Ascending aorta (tissue), 2 donors: ENCODE data around the gene TTC3. TPM values are rescaled to one million over a fixed set of nuclear protein-coding genes. Genes with fewer than 3 reads are reported as not detected.

Source experiments
- DNase-seq, 2 donors: peaks; one replicate each; pipeline ENCODE4 v3.0.0-alpha.2; 2019; ENCODE audit warnings: low spot score in 2 of 2
- H3K27ac ChIP-seq, 2 donors: fragments of 200-600 bp; sonication (generic); one replicate each; pipeline ENCODE4 v1.5.1; 2016 to 2017; ENCODE audit warnings: mild to moderate bottlenecking in 1 of 2
- H3K27me3 ChIP-seq: fragments of 200-600 bp; sonication (generic); one replicate; pipeline ENCODE4 v1.5.1; 2017
- H3K36me3 ChIP-seq, 2 donors: fragments of 200-600 bp; sonication (generic); one replicate each; pipeline ENCODE4 v1.5.1; 2016
- H3K4me1 ChIP-seq, 2 donors: fragments of 200-600 bp; sonication (generic); one replicate each; pipeline ENCODE4 v1.5.1; 2016 to 2017; ENCODE audit warnings: mild to moderate bottlenecking in 1 of 2
- H3K4me3 ChIP-seq, 2 donors: fragments of 200-600 bp; sonication (generic); one replicate each; pipeline ENCODE4 v1.5.1; 2016 to 2017; ENCODE audit warnings: mild to moderate bottlenecking in 1 of 2
- H3K9me3 ChIP-seq, 2 donors: fragments of 200-600 bp; sonication (generic); one replicate each; pipeline ENCODE4 v1.5.1; 2016
- CTCF ChIP-seq, 3 experiments: fragments of 200-600 bp in 2 of 3; fragments of 450-650 bp in 1 of 3; sonication (generic) in 2 of 3; IDR thresholded peaks; one replicate each; pipeline ENCODE4 v1.5.1; 2016 to 2019; ENCODE audit warnings: antibody characterized with exemption in 3 of 3, mild to moderate bottlenecking in 1 of 3, moderate library complexity in 1 of 3
- intact Hi-C: fragments of 100-400 bp; cut with DNase I; formaldehyde crosslinking; loops from one replicate; pipeline ENCODE4 v1.15.1; 2023
- total RNA-seq: library from RNA; depleted of rRNA; stranded (reverse); fragments of >200 nt; gene quantifications from one replicate; pipeline ENCODE4 v1.1.0, GENCODE V29; 2016

The TTC3 gene
- total RNA-seq, 1 donor from 2014 or later, result 70.7 TPM

- Histone ChIP-seq H3K27me3 (no peaks in the 10 kb centered on the region), H3K27ac (no peak overlapping the region), H3K9me3 (no peaks in the 10 kb centered on the region), H3K4me1 (no peaks in the 10 kb centered on the region), H3K4me3 (no peak overlapping the region), H3K36me3 (peaks cover 2 to 10% of the 10 kb centered on the region in 2 donors)
- intact Hi-C loops, result no loop called here
- DNase-seq, result no peak
- TF ChIP-seq CTCF (IDR thresholded peaks at IDR 0.05), result no peak
These were observed 11.0 kb upstream of the TTC3 start for GRCh38 chr21:37061926-37062592.

GRCh38 chr21:37062593-37062935 lies 10.5 kb upstream of the TTC3 start:
- DNase-seq, result no peak
- H3K9me3 ChIP-seq, result no peaks in the 10 kb centered on the region
- intact Hi-C loops, result no loop called here
- no peak overlapping the region for H3K4me3 ChIP-seq
- no peaks in the 10 kb centered on the region for H3K4me1 ChIP-seq
- H3K36me3 ChIP-seq, result peaks cover 3 to 10% of the 10 kb centered on the region in 2 donors
- H3K27me3 ChIP-seq, result no peaks in the 10 kb centered on the region
- no peak for TF ChIP-seq CTCF (IDR thresholded peaks at IDR 0.05)
- no peak overlapping the region for H3K27ac ChIP-seq

GRCh38 chr21:37063433-37063832 lies 9.6 kb upstream of the TTC3 start:
- no peaks in the 10 kb centered on the region for H3K4me1 ChIP-seq
- H3K27me3 ChIP-seq, result no peaks in the 10 kb centered on the region
- DNase-seq, result no peak
- no peak for TF ChIP-seq CTCF (IDR thresholded peaks at IDR 0.05)
- no peaks in the 10 kb centered on the region for H3K9me3 ChIP-seq
- no peak overlapping the region for H3K4me3 ChIP-seq
- peaks cover 3 to 11% of the 10 kb centered on the region in 2 donors for H3K36me3 ChIP-seq
- no peak overlapping the region for H3K27ac ChIP-seq
- intact Hi-C loops, result no loop called here

- intact Hi-C loops, result no loop called here
- Histone ChIP-seq H3K36me3 (peaks cover 3 to 18% of the 10 kb centered on the region in 2 donors), H3K9me3 (no peaks in the 10 kb centered on the region), H3K27me3 (no peaks in the 10 kb centered on the region), H3K4me3 (no peak overlapping the region), H3K4me1 (no peaks in the 10 kb centered on the region), H3K27ac (no peak overlapping the region)
- no peak for TF ChIP-seq CTCF (IDR thresholded peaks at IDR 0.05)
- no peak for DNase-seq
These were observed 8.2 kb upstream of the TTC3 start for GRCh38 chr21:37064841-37065240.

- Histone ChIP-seq H3K9me3 (no peaks in the 10 kb centered on the region), H3K36me3 (peaks cover 3 to 18% of the 10 kb centered on the region in 2 donors), H3K4me1 (no peaks in the 10 kb centered on the region), H3K27me3 (no peaks in the 10 kb centered on the region), H3K27ac (no peak overlapping the region), H3K4me3 (no peak overlapping the region)
- DNase-seq, result no peak
- no peak for TF ChIP-seq CTCF (IDR thresholded peaks at IDR 0.05)
- intact Hi-C loops, result no loop called here
These were observed 7.4 kb upstream of the TTC3 start for GRCh38 chr21:37065561-37066177.
